Right atrium auricular region (tissue), 2 donors: ENCODE results near the gene BTN3A1. TPM values are rescaled to one million over a fixed set of nuclear protein-coding genes. Genes with fewer than 3 reads are reported as not detected.

ENCODE experiments used
- DNase-seq: peaks from one replicate; pipeline ENCODE4 v3.0.0-alpha.2; 2019; ENCODE audit warnings: low spot score
- H3K27ac ChIP-seq, 2 donors: fragments of 200-600 bp; sonication (generic); 1 replicate in 1 of 2; 2 replicates in 1 of 2; pipeline ENCODE4 v1.5.1; 2016 to 2019
- H3K27me3 ChIP-seq, 2 donors: fragments of 200-600 bp; sonication (generic); one replicate each; pipeline versions ENCODE4 v1.5.1 to v1.6.0; 2017 to 2019
- H3K36me3 ChIP-seq: fragments of 200-600 bp; sonication (generic); one replicate; pipeline ENCODE4 v1.5.1; 2016
- H3K4me1 ChIP-seq, 2 donors: fragments of 200-600 bp; sonication (generic); one replicate each; pipeline versions ENCODE4 v1.5.1 to v1.6.0; 2017 to 2019
- H3K4me3 ChIP-seq, 2 donors: fragments of 200-600 bp; sonication (generic); 1 replicate in 1 of 2; 2 replicates in 1 of 2; pipeline ENCODE4 v1.5.1; 2017 to 2019; ENCODE audit warnings: mild to moderate bottlenecking in 1 of 2, moderate library complexity in 1 of 2
- H3K9me3 ChIP-seq, 2 donors: fragments of 200-600 bp; sonication (generic); one replicate each; pipeline ENCODE4 v1.5.1; 2019
- total RNA-seq, 2 donors: library from RNA; depleted of rRNA; stranded (reverse); fragments of >200 nt; gene quantifications; one replicate each; pipeline ENCODE4 v1.1.0, GENCODE V29; 2016
- TF ChIP-seq, protein P1 (sequence below), 2 donors: fragments of 200-600 bp; sonication (generic); IDR thresholded peaks; one replicate each; pipeline ENCODE4 v1.5.1; 2019; ENCODE audit warnings: antibody characterized with exemption in 2 of 2

The BTN3A1 gene
- total RNA-seq, 2 donors from 2014 or later: 3.6 to 6.6 TPM

DNA sequence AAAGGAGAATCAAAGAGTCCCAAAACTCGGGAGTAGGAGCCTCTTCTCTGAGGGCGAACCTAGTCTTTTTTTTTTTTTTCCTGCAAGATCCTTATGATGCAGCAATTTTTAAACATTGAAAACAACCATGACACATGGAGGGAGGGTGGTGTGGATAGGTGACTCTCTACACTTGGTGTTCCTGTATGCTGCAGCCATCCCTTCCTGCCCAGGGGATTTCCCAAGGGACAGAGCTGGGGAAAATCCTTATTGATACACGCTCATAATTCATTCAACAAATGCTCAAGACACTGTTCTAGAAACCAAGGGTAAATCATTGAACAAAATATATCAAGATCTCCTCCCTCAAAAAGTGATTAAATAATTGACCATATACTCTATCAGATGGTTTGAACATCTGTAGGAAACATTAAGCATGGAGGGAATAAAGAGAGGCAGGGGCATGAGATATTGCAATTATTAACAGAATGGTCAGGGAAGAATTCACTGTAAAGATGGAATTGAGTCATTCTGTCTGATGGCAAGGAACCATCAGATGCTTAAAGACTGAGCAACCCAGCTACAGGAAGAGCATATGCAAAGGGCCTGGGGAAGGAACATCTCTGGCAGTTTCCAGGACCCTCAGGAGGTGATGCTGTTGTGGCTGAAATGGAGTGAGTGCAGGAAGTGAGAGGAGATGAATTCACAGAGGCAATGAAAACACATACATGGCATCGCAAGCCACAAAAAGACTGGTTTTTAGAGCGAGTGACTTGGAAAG is 24.8 kb downstream of the BTN3A1 start:
- no peak for DNase-seq
- H3K27ac ChIP-seq: no peak overlapping the region
- peaks cover 26% of the 10 kb centered on the region for H3K36me3 ChIP-seq
- TF ChIP-seq, protein P1, sequence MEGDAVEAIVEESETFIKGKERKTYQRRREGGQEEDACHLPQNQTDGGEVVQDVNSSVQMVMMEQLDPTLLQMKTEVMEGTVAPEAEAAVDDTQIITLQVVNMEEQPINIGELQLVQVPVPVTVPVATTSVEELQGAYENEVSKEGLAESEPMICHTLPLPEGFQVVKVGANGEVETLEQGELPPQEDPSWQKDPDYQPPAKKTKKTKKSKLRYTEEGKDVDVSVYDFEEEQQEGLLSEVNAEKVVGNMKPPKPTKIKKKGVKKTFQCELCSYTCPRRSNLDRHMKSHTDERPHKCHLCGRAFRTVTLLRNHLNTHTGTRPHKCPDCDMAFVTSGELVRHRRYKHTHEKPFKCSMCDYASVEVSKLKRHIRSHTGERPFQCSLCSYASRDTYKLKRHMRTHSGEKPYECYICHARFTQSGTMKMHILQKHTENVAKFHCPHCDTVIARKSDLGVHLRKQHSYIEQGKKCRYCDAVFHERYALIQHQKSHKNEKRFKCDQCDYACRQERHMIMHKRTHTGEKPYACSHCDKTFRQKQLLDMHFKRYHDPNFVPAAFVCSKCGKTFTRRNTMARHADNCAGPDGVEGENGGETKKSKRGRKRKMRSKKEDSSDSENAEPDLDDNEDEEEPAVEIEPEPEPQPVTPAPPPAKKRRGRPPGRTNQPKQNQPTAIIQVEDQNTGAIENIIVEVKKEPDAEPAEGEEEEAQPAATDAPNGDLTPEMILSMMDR (IDR thresholded peaks at IDR 0.05): no peak
- peaks cover 0 to 23% of the 10 kb centered on the region in 2 donors for H3K4me1 ChIP-seq
- no peaks in the 10 kb centered on the region for H3K9me3 ChIP-seq
- no peaks in the 10 kb centered on the region for H3K27me3 ChIP-seq
- no peak overlapping the region for H3K4me3 ChIP-seq

DNA sequence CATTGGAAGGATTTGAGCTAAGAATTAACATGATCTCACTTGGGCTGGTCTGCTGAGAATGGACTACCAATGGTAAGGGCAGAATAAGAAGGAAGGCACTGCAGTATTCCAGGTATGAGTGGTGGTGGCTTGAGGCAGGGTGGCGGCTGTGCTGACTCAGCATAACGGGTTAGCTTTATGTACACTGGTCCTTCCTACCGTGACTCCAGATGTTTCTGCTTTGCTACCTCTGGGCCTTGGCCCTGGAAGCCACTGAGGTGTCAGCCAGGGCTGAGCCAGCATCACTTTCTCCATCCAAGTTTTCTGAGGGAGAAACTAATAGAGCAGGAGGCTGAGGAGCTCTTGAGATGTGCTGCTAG is 25.4 kb downstream of the BTN3A1 start:
- Histone ChIP-seq H3K27me3 (no peaks in the 10 kb centered on the region), H3K36me3 (peaks cover 26% of the 10 kb centered on the region), H3K27ac (no peak overlapping the region), H3K4me1 (peaks cover 0 to 25% of the 10 kb centered on the region in 2 donors), H3K9me3 (no peaks in the 10 kb centered on the region), H3K4me3 (no peak overlapping the region)
- no peak for DNase-seq
- TF ChIP-seq, protein P1 (IDR thresholded peaks at IDR 0.05): no peak

DNA sequence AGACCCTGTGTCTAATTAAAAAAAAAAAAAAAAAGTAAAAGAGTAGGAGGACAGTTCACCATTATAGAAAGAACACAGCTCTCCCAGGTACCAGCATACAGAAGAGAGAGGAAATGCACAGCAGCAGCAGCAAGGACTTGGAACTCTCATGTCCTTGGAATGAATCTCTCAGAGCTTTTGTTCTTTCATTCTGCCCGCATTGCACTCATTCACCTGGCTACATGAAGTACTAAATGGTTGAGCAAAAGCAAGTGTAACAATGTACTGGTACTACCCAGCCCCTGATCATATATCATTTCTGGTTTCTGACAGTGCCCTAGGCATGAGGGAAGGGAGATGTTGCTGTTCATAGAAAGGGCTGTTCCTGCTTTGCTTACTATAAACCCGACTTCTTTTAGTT is 26.1 kb downstream of the BTN3A1 start:
- Histone ChIP-seq H3K4me3 (no peak overlapping the region), H3K27ac (no peak overlapping the region), H3K27me3 (no peaks in the 10 kb centered on the region), H3K9me3 (no peaks in the 10 kb centered on the region), H3K36me3 (peaks cover 26% of the 10 kb centered on the region), H3K4me1 (peaks cover 0 to 25% of the 10 kb centered on the region in 2 donors)
- TF ChIP-seq, protein P1 (IDR thresholded peaks at IDR 0.05): no peak
- DNase-seq: no peak

DNA sequence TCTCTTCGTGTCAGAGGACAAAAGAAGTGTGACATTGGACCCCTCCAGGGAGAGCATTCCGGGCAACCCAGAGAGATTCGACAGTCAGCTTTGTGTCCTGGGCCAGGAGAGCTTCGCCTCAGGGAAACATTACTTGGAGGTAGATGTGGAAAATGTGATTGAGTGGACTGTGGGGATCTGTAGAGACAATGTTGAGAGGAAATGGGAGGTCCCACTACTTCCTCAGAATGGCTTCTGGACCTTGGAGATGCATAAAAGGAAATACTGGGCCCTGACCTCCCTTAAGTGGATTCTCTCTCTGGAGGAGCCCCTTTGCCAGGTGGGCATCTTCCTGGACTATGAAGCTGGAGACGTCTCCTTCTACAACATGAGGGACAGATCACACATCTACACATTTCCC is 28.7 kb downstream of the BTN3A1 start:
- Histone ChIP-seq H3K4me3 (no peak overlapping the region), H3K27ac (peak overlapping the region in 1 of 2 donors; percentile 10), H3K9me3 (no peaks in the 10 kb centered on the region), H3K27me3 (no peaks in the 10 kb centered on the region), H3K36me3 (peaks cover 26% of the 10 kb centered on the region), H3K4me1 (peaks cover 0 to 17% of the 10 kb centered on the region in 2 donors)
- TF ChIP-seq, protein P1 (IDR thresholded peaks at IDR 0.05): no peak
- DNase-seq: no peak

DNA sequence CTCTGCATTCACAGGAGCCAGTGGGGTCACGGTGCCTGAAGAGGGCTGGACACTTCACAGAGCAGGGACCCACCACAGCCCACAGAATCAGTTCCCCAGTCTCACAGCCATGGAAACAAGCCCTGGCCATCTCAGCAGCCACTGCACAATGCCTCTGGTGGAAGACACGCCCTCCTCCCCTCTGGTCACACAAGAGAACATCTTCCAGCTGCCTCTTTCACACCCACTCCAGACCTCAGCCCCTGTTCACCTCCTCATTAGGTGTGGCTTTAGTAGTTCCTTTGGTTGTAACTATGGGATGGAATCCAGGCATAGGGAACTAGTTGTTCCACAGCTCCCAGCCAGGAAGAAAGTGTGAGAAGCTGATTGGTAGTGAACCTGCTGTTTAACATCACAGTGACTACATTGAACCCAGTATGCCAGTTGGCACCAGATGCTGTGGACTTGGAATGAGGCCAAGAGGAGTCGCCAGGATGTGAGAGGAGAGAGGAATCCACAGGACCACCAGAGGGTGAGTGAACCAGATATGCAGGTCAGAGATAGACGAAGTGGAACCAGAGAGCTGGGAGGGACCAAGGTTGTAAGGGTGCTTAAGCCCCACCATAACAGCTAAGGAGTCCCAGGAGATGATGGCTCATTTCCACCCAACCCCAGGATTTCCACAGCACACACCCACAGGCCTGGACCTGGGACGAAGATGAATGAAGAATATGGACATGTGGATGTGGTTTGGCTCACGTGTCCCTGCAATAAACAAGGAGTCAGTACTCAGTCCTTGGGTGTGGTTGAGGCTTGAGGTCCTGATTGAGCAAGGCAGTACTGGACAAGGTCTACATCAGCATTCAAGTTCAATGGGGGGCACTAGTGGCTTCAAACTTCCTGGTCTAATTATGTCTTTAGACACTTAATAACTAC is 29.4 kb downstream of the BTN3A1 start:
- H3K36me3 ChIP-seq: peaks cover 18% of the 10 kb centered on the region
- no peak for DNase-seq
- TF ChIP-seq, protein P1 (IDR thresholded peaks at IDR 0.05): no peak
- H3K4me3 ChIP-seq: no peak overlapping the region
- no peaks in the 10 kb centered on the region for H3K9me3 ChIP-seq
- no peaks in the 10 kb centered on the region for H3K27me3 ChIP-seq
- H3K27ac ChIP-seq: peak overlapping the region in 1 of 2 donors; percentile 10
- peaks cover 0 to 17% of the 10 kb centered on the region in 2 donors for H3K4me1 ChIP-seq
